GM20431 (cell line): ENCODE results near the gene ZYG11B.
"Not testable (repeated sequence)": the region's sequence is repeated elsewhere in the genome, so short reads cannot be mapped to it uniquely, and the experiment has no call there.

ENCODE experiments used
- in situ Hi-C: fragments of 300-500 bp; cut with MseI, MboI; formaldehyde crosslinking; loops from one replicate; pipeline ENCODE4 v1.15.0; 2020; ENCODE audit warnings: low sequenced_read_pairs; ENCODE audit not compliant: unreplicated experiment

Gene ZYG11B

DNA sequence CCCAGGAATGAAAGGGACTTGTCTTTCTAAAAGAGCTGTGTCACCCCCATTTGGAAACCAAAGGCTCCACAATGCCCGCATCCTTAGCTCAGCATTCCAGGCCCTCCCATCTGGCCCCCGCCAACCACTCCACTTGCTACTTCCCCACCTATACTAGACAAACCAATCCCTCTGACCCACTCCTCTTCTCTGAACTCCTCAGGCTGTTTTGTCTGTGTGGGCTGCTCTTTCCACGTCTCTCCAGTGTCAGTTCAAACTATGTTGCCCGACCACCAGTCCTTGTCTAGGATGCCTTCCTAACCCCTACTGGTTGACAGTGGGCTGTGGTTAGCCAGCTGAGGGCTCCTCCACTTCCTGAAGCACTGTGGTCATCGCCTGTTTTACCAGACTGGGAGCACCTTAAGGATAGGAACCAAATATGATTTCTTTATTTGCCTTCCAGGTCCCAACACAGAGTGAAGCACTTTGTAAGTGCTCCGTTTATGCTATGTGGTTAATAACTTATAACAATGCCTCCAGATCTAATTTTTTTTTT lies 20.1 kb upstream of the ZYG11B start:
- in situ Hi-C loops = loop anchor here (25.0 kb wide), 1 partner anchor 481 kb away; the partner anchor contains the start of gene CPT2

DNA sequence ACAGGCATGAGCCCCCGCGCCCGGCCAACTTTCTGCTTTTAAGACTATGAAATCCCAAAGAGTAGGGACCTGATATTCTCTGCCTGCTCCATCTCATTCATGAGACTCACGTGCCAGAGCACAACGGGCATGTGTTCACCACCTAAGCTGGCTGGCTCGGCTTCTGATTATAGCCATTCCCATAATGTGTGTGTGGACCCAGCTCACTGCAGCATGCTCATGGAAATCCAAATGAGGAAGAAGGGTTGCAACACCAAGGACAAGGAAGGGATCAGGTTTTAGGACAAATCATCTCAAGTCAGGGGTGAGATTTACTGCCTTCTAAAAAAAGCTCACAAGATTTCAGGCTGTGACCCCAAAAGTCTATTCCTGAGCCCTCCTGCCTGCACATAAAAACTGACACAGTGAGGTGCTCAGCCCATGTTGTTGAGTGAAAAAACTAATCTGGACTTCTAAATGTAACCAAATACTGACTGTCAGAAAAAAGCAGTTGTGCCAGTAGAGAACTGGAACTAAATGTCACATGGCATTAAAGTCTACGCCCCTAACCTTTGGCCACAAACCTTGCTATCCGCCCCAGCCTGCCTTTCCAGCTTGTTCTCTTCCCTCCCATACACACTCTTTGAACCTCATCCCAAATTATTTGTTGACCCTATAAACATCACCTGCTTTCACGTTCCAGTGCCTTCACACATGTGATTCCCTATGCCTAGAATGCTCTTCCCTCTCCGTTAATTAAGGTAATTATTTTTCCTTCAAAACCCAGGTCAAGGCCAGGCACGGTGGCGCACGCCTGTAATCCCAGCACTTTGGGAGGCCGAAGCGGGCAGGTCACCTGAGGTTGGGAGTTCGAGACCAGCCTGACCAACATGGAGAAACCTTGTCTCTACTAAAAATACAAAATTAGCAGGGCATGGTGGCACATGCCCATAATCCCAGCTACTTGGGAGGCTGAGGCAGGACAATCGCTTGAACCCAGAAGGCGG lies 19.0 kb upstream of the ZYG11B start:
- in situ Hi-C loops = loop anchor here (25.0 kb wide), 1 partner anchor 480 kb away; the partner anchor contains the start of gene CPT2

DNA sequence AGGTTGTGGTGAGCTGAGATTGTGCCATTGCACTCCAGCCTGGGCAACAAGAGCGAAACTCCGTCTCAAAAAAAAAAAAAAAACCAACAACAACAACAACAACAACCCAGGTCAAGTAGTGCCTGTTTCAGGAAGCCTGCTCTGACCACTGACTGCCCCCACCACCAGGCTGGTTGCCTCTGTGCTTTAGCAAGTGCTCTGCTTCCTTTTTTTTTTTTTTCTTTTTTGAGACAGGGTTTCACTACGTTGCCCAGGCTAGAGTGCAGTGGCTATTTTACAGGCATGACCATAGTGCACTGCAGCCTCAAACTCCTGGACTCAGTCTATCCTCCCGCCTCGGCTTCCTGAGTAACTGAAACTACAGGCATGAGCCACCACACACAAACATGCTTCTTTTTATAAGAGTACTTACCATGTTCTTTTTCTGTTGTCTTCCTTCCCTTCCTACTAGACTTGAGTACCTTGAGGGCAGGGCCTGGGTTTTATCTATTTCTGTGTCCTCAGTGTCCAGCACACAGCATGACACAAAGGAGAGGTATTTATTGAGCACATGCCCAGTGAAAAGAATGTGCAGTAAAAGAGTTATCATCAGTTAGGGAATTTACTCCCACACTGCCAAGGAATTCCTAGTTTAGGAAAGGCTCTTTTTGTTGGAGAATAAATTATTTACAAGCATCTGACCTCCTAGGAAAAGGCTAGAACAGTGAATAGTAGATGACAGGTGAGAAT lies 18.2 kb upstream of the ZYG11B start:
- in situ Hi-C loops = loop anchor here (25.0 kb wide), 1 partner anchor 479 kb away; the partner anchor contains the start of gene CPT2

DNA sequence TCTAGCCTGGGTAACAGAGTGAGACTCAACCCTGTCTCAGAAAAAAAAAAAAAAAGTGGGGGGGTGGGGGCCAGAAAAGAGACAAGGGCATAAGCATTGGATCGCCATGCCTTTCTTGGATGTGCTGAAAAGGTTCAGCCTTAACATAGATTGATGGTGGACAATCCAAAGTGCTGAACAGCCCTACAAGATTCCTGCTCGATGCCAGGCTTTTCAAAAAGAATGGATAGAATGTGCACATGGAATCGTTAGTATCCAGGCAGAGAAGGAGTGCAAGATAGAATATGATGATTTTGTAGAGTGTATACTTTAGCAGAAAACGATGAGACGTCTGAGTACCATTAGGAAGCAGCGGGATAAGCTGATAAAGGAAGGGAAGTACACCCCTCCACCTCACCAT lies 17.2 kb upstream of the ZYG11B start:
- in situ Hi-C loops = loop anchor here (25.0 kb wide), 1 partner anchor 478 kb away; the partner anchor contains the start of gene CPT2

- in situ Hi-C loops = loop anchor here (25.0 kb wide), 1 partner anchor 474 kb away; the partner anchor contains the start of gene CPT2
Measured at GRCh38 chr1:52713590-52713989, 12.7 kb upstream of the ZYG11B start.

- in situ Hi-C loops = loop anchor here (25.0 kb wide), 1 partner anchor 472 kb away; the partner anchor contains the start of gene CPT2
Measured at GRCh38 chr1:52715296-52715695, 11.0 kb upstream of the ZYG11B start.

- in situ Hi-C loops = loop anchor here (25.0 kb wide), 1 partner anchor 464 kb away; the partner anchor contains the start of gene CPT2
Measured at GRCh38 chr1:52723260-52723659, 3.0 kb upstream of the ZYG11B start.

GRCh38 chr1:52725903-52726264 lies 369 bp upstream of the ZYG11B start:
- in situ Hi-C loops = no loop called here

DNA sequence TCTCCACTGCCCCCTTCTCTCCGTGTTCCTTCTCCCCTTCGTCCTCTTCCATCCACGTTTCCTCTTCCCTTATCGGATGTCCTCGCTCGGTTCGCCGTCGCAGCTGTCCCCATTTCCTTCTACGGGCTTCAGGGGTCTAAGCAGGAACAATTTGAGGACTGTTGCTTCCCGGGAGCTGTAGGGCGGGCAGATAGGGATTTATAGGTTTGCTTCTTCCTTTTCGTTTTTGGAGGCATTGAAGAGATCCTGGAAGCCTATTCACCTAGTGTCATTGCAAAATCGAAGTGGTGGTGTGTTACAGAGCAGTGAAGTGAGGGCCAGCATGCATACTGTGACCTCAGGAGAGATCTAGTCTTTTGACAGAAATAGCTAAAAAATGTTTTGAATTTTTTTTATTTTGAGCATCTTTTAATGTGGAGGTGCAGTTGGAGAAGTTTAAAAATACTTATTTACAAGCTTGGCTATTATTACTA lies 897 bp downstream of the ZYG11B start:
- in situ Hi-C loops = no loop called here

DNA sequence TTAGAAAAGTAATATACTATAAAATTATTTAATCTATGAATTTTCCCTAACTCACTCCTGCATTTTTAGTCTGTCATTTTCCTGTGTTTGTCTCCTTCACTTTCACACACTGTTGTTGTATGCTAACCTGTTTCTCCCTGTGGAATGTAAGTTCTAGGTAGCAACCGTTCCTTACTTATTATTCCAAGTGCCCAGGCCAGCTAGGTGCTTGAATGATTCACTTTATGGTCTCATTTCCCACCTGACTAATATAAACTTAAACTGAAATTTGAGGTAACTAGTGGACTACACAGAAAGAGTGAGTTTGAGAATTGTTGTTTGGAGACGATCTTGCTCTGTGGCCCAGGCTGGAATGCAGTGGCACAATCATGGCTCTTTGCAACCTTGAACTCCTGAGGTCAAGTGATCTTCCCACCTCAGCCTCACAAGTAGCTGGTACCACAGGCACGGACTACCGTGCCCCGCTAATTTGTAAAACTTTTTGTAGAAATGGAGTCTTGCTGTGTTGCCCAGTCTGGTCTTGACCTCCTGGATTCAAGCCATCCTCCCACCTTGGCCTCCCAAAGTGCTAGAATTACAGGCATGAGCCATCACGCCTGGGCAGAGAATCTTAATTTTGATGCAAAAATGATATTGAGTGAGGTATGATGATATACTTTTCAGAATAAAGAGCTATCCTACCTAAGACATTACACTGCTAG lies 1.9 kb downstream of the ZYG11B start:
- in situ Hi-C loops = no loop called here

DNA sequence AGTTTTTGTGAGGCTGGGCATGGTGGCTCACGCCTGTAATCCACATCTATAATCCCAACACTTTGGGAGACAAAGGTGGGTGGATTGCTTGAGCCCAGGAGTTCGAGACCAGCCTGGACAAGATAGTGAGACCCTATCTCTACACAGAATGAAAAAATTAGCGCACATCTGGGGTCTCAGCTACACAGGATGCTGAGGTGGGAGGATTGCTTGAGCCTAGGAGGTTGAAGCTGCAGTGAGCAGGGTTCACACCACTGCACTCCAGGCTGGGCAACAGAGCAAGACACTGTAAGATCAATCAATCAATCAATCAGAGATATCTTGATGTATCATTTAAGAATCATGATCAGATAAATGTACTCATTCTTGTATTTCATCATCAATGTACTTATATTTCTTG lies 7.1 kb downstream of the ZYG11B start:
- in situ Hi-C loops = no loop called here

DNA sequence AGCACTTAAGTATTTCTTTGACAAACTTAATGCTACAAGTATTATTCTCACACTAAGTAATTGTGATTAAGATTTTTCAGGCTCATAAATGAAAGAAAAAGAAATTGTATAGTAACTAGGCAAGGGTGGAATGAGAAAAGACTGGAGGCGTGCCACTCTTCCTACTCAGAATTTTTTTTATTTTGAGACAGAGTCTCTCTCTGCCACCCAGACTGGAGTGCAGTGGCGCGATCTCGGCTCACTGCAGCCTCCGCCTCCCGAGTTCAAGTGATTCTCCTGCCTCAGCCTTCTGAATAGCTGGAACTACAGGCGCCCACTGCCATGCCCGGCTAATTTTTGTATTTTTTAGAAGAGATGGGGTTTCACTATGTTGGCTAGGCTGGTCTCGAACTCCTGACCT lies 9.1 kb downstream of the ZYG11B start:
- in situ Hi-C loops = not testable (repeated sequence)

- in situ Hi-C loops = no loop called here
Measured at GRCh38 chr1:52738148-52738547, 11.9 kb downstream of the ZYG11B start.

GRCh38 chr1:52738893-52739292 lies 12.6 kb downstream of the ZYG11B start:
- in situ Hi-C loops = no loop called here

DNA sequence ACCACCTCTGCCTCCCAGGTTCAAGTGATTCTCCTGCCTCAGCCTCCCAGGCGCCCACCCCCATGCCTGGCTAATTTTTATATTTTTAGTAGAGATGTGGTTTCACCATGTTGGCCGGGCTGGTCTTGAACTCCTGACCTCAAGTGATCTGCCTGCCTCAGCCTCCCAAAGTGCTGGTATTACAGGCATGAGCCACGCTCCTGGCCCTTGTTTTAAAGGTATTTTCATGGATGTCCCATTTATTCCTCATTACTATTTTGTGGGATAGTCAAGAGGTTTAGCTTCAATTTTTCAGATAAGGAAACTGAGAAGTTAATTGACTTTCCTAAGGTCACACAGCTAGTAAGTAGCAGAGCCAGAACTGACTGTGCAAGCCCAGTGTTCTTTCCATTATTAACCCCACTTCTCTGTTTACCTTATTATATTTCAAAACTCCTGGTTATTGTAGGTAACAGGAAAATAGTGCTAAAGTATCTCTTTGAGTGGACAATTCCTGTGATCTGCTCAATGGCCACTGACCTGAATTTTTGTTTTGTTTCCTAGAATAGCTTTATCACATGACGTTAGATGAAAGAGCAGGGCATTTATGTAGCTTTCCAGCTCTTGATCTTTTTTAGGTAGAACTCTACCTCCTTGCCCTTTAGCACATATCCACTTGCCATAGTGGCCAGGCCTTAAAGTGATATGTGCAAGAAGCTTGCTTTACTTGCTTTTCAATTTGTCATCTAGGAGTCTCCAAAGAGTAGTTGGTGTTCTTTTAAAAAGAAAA lies 13.6 kb downstream of the ZYG11B start:
- in situ Hi-C loops = no loop called here

GRCh38 chr1:52741259-52741658 lies 15.0 kb downstream of the ZYG11B start:
- in situ Hi-C loops = no loop called here

GRCh38 chr1:52746189-52746588 lies 19.9 kb downstream of the ZYG11B start:
- in situ Hi-C loops = no loop called here

GRCh38 chr1:52747450-52747849 lies 21.2 kb downstream of the ZYG11B start:
- in situ Hi-C loops = no loop called here

DNA sequence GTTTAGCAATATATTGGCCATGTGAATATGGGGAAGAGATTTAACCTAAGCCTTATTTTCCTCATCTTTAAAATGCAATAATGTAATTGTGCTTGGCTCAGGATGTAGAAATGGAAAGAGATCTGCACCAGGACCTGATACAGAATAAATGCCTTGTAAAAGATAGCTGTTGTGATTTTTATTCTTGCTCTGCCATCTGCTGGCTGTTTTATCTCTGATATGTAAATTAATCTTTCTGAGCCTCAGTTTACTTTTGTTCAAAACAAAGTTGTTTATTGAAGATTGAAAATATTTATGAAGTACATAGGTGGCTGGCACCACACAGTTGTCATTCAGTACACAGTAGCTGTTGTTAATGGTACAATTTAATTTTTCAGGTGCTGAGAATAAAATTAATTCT lies 21.9 kb downstream of the ZYG11B start:
- in situ Hi-C loops = no loop called here
